Body of pancreas (tissue), 4 donors: ENCODE results near the gene LDHB.

Experiments
- POLR2A ChIP-seq, 3 donors: fragments of 450-650 bp; IDR thresholded peaks; one replicate each; pipeline ENCODE4 v1.6.1; 2016; ENCODE audit warnings: antibody characterized with exemption in 3 of 3, mild to moderate bottlenecking in 2 of 3
- TF ChIP-seq, protein P1 (sequence below), 7 experiments: fragments of 450-650 bp in 4 of 7; fragments of 200-600 bp in 3 of 7; sonication (generic) in 3 of 7; IDR thresholded peaks; one replicate each; pipeline ENCODE4 v1.5.1; 2016 to 2019; ENCODE audit warnings: antibody characterized with exemption in 7 of 7

DNA sequence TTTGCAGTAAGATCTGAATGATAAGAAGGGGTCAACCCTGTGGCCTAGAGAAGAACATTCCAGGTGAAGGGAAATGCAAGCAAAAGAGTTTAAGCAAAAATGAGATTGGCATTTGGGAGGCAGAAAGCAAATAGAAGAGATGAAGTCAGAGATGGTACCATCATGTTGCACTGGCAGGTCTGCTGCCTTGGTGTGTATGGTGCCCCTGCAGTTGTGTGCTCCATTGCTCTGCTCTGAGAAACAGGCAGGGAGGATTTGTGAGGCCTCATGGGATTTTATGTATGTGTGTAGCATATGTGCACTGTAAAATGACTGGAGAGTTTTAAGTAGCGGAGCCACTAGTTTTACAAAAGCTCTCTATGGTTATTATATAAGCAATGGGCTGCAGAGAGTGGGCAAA lies 6.6 kb downstream of the LDHB start:
- TF ChIP-seq, protein P1, sequence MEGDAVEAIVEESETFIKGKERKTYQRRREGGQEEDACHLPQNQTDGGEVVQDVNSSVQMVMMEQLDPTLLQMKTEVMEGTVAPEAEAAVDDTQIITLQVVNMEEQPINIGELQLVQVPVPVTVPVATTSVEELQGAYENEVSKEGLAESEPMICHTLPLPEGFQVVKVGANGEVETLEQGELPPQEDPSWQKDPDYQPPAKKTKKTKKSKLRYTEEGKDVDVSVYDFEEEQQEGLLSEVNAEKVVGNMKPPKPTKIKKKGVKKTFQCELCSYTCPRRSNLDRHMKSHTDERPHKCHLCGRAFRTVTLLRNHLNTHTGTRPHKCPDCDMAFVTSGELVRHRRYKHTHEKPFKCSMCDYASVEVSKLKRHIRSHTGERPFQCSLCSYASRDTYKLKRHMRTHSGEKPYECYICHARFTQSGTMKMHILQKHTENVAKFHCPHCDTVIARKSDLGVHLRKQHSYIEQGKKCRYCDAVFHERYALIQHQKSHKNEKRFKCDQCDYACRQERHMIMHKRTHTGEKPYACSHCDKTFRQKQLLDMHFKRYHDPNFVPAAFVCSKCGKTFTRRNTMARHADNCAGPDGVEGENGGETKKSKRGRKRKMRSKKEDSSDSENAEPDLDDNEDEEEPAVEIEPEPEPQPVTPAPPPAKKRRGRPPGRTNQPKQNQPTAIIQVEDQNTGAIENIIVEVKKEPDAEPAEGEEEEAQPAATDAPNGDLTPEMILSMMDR (IDR thresholded peaks at IDR 0.05), result no peak
- TF ChIP-seq POLR2A (IDR thresholded peaks at IDR 0.05), result no peak
